Neural cell (in vitro differentiated cells): ENCODE measurements around the gene HOGA1. TPM values are rescaled to one million over a fixed set of nuclear protein-coding genes. Genes with fewer than 3 reads are reported as not detected.

Experiments
- H2AFZ ChIP-seq: fragments of 200-600, 300-800 bp; sonication (generic), shearing (Covaris generic); 2 replicates; pipeline ENCODE4 v1.6.0; 2014; ENCODE audit warnings: low read depth, mild to moderate bottlenecking, antibody characterized with exemption, low read length, moderate library complexity
- H3F3A ChIP-seq: fragments of 200-600 bp; shearing (Covaris generic); 2 replicates; pipeline ENCODE4 v1.6.1; 2016; ENCODE audit warnings: mild to moderate bottlenecking, moderate library complexity, mixed read lengths, antibody characterized with exemption, low read length; ENCODE audit not compliant: insufficient read depth, poor library complexity, severe bottlenecking
- H3K27ac ChIP-seq: fragments of 200-600, 300-800 bp; sonication (generic), shearing (Covaris generic); 2 replicates; pipeline ENCODE4 v1.5.1; 2014; ENCODE audit warnings: mild to moderate bottlenecking, low read length, moderate library complexity
- H3K27me3 ChIP-seq: fragments of 300-800, 200-600 bp; sonication (generic), shearing (Covaris generic); 2 replicates; pipeline ENCODE4 v1.6.0; 2014; ENCODE audit warnings: mild to moderate bottlenecking, low read depth, low read length, moderate library complexity; ENCODE audit not compliant: insufficient read depth
- H3K36me3 ChIP-seq: fragments of 300-800, 200-600 bp; sonication (generic), shearing (Covaris generic); 2 replicates; pipeline ENCODE4 v1.5.1; 2014; ENCODE audit warnings: mild to moderate bottlenecking, antibody characterized with exemption, low read length, moderate library complexity; ENCODE audit not compliant: insufficient read depth
- H3K4me2 ChIP-seq: fragments of 300-800, 200-600 bp; sonication (generic), shearing (Covaris generic); 2 replicates; pipeline ENCODE4 v1.6.0; 2014; ENCODE audit warnings: mild to moderate bottlenecking, low read length
- H3K4me3 ChIP-seq: fragments of 300-800, 200-600 bp; sonication (generic), shearing (Covaris generic); 2 replicates; pipeline ENCODE4 v1.5.1; 2014; ENCODE audit warnings: mild to moderate bottlenecking, low read length, moderate library complexity
- H3K79me2 ChIP-seq: fragments of 200-600 bp; shearing (Covaris generic); replicated peaks from 2 replicates; pipeline ENCODE4 v1.6.0; 2014; ENCODE audit warnings: mild to moderate bottlenecking, low read length, moderate library complexity; ENCODE audit not compliant: insufficient read depth
- H3K9ac ChIP-seq: fragments of 300-800, 200-600 bp; sonication (generic), shearing (Covaris generic); 2 replicates; pipeline ENCODE4 v1.6.1; 2016; ENCODE audit warnings: mild to moderate bottlenecking, low read length, mixed read lengths
- H3K9me2 ChIP-seq: fragments of 200-600 bp; shearing (Covaris generic); 2 replicates; pipeline ENCODE4 v1.6.1; 2016; ENCODE audit warnings: mild to moderate bottlenecking, low read length, mixed read lengths; ENCODE audit not compliant: insufficient read depth
- H3K9me3 ChIP-seq: fragments of 200-600, 300-800 bp; sonication (generic), shearing (Covaris generic); 2 replicates; pipeline ENCODE4 v1.6.1; 2016; ENCODE audit warnings: mild to moderate bottlenecking, mixed run types, low read length, moderate library complexity, mixed read lengths
- H4K20me1 ChIP-seq: fragments of 200-600 bp; shearing (Covaris generic); 2 replicates; pipeline ENCODE4 v1.6.1; 2016; ENCODE audit warnings: mild to moderate bottlenecking, mixed run types; ENCODE audit not compliant: insufficient read depth
- CTCF ChIP-seq: fragments of 450-650 bp; IDR thresholded peaks from 2 replicates; pipeline ENCODE4 v1.5.1; 2014; ENCODE audit warnings: antibody characterized with exemption, mild to moderate bottlenecking, moderate library complexity; ENCODE audit not compliant: poor library complexity, severe bottlenecking
- EZH2 ChIP-seq: fragments of 200-600, 300-800 bp; shearing (Covaris generic), sonication (generic); IDR thresholded peaks from 2 replicates; pipeline ENCODE4 v1.6.1; 2014; ENCODE audit warnings: antibody characterized with exemption, low read length, borderline replicate concordance, mild to moderate bottlenecking; ENCODE audit not compliant: insufficient read depth, poor library complexity, severe bottlenecking
- MXI1 ChIP-seq: fragments of 450-650 bp; conservative IDR thresholded peaks from 2 replicates; pipeline ENCODE4 v1.6.1; 2014; ENCODE audit warnings: antibody characterized with exemption, mild to moderate bottlenecking; ENCODE audit not compliant: poor library complexity, severe bottlenecking
- POLR2AphosphoS5 ChIP-seq: IDR thresholded peaks from 2 replicates; pipeline ENCODE4 v1.6.1; 2012
- RAD21 ChIP-seq: fragments of 450-650 bp; conservative IDR thresholded peaks from 2 replicates; pipeline ENCODE4 v1.6.1; 2014; ENCODE audit warnings: antibody characterized with exemption, mild to moderate bottlenecking, moderate library complexity
- REST ChIP-seq: IDR thresholded peaks from 2 replicates; pipeline ENCODE4 v1.6.1; 2012; ENCODE audit warnings: borderline replicate concordance
- SMC3 ChIP-seq: fragments of 450-650 bp; conservative IDR thresholded peaks from 2 replicates; pipeline ENCODE4 v1.6.1; 2014; ENCODE audit warnings: antibody characterized with exemption, mild to moderate bottlenecking, moderate library complexity; ENCODE audit not compliant: poor library complexity
- TAF1 ChIP-seq: IDR thresholded peaks from 2 replicates; pipeline ENCODE4 v1.6.1; 2012; ENCODE audit warnings: low read depth
- polyA plus RNA-seq: library from polyadenylated mRNA; depleted of rRNA; stranded (reverse); fragments of >200 nt; gene quantifications from 2 replicates; pipeline ENCODE4 v1.2.3, GENCODE V29; 2014

Gene HOGA1
- polyA plus RNA-seq, 1 donor from 2014 or later: not detected

- no peak for TF ChIP-seq REST
- no peak for TF ChIP-seq TAF1
- no peak for TF ChIP-seq POLR2AphosphoS5
- no peak for TF ChIP-seq SMC3
- TF ChIP-seq CTCF: no peak
- TF ChIP-seq RAD21: no peak
- TF ChIP-seq MXI1: no peak
These were observed 14.4 kb downstream of the HOGA1 start for GRCh38 chr10:97598407-97599271.

GRCh38 chr10:97599272-97599619 lies 15.1 kb downstream of the HOGA1 start:
- no peaks in the 10 kb centered on the region for H3K79me2 ChIP-seq
- H4K20me1 ChIP-seq: no peaks in the 10 kb centered on the region
- H3K9ac ChIP-seq: no peak overlapping the region
- no peak overlapping the region for H2AFZ ChIP-seq
- no peaks in the 10 kb centered on the region for H3K9me2 ChIP-seq
- no peaks in the 10 kb centered on the region for H3K36me3 ChIP-seq
- no peaks in the 10 kb centered on the region for H3F3A ChIP-seq
- TF ChIP-seq TAF1 (no peak), REST (no peak), SMC3 (no peak), EZH2 (no peak), POLR2AphosphoS5 (no peak)
- H3K4me2 ChIP-seq: no peak overlapping the region
- H3K27me3 ChIP-seq: no peaks in the 10 kb centered on the region
- no peak overlapping the region for H3K4me3 ChIP-seq
- no peak overlapping the region for H3K27ac ChIP-seq
- no peaks in the 10 kb centered on the region for H3K9me3 ChIP-seq

More at GRCh38 chr10:97598407-97599271, 14.4 kb downstream of the HOGA1 start:
- H4K20me1 ChIP-seq: no peaks in the 10 kb centered on the region
- H3K9ac ChIP-seq: no peak overlapping the region
- no peaks in the 10 kb centered on the region for H3F3A ChIP-seq
- H3K9me2 ChIP-seq: no peaks in the 10 kb centered on the region
- H3K9me3 ChIP-seq: no peaks in the 10 kb centered on the region
- H3K27ac ChIP-seq: no peak overlapping the region
- no peak overlapping the region for H3K4me2 ChIP-seq
- no peaks in the 10 kb centered on the region for H3K36me3 ChIP-seq
- H3K4me3 ChIP-seq: no peak overlapping the region
- H2AFZ ChIP-seq: no peak overlapping the region
- H3K27me3 ChIP-seq: no peaks in the 10 kb centered on the region
- H3K79me2 ChIP-seq: no peaks in the 10 kb centered on the region
